PFSK-1 (cell line): ENCODE results near the gene CLCC1.

ENCODE experiments used
- REST ChIP-seq, 2 experiments: IDR thresholded peaks; 2 replicates each; pipeline versions ENCODE4 v1.6.1 to v1.8.0; 2011 to 2012; ENCODE audit warnings: low read depth in 2 of 2, low read length in 2 of 2, control low read depth in 1 of 2, inconsistent platforms in 1 of 2, mild to moderate bottlenecking in 1 of 2, moderate library complexity in 1 of 2; ENCODE audit not compliant: insufficient read depth in 1 of 2
- TAF1 ChIP-seq: IDR thresholded peaks from 2 replicates; pipeline ENCODE4 v1.6.1; 2012; ENCODE audit warnings: low read length, control low read depth, borderline replicate concordance; ENCODE audit not compliant: insufficient read depth

GRCh38 chr1:108933944-108934343 lies 29.3 kb downstream of the CLCC1 start:
- no peak for TF ChIP-seq REST (IDR thresholded peaks at IDR 0.05; ENCODE audit: insufficient read depth in 1 of 2, low read depth in 2 of 2, low read length in 2 of 2)
- TF ChIP-seq TAF1: no peak
